SK-N-SH (cell line): Measurements from ENCODE around the gene POLD4. TPM values are rescaled to one million over a fixed set of nuclear protein-coding genes. Genes with fewer than 3 reads are reported as not detected.

Experiments used
- CTCF ChIA-PET: fragments of 300-600, 350-600 bp; formaldehyde crosslinking; extraction: SDS; loops from one replicate; lab custom pipeline; 2021; lab: Yijun Ruan, JAX
- POLR2A ChIA-PET: fragments of 350-600 bp; sonication (Branson Sonifier 250); formaldehyde crosslinking; extraction: SDS; loops from one replicate; lab custom pipeline; 2020; ENCODE audit warnings: antibody characterized with exemption, inconsistent platforms; lab: Yijun Ruan, JAX
- DNase-seq: peaks from one replicate; pipeline ENCODE4 v3.0.0; 2012
- H2AFZ ChIP-seq: fragments of 200-600 bp; sonication (generic); 2 replicates; pipeline ENCODE4 v1.8.1; 2016; ENCODE audit warnings: antibody characterized with exemption, mild to moderate bottlenecking, low read depth
- H3F3A ChIP-seq: fragments of 200-600 bp; sonication (generic); replicated peaks from 2 replicates; pipeline ENCODE3; 2016; ENCODE audit warnings: antibody characterized with exemption, mild to moderate bottlenecking; ENCODE audit not compliant: insufficient read depth
- H3K27ac ChIP-seq, 2 experiments: fragments of 200-500 bp in 1 of 2; fragments of 200-600 bp in 1 of 2; sonication (Bioruptor generic) in 1 of 2; sonication (generic), shearing (Covaris generic) in 1 of 2; 2 replicates each; pipeline versions ENCODE4 v1.5.1 to v1.6.1; 2014 to 2016; ENCODE audit warnings: low read depth in 2 of 2, inconsistent platforms in 1 of 2, low read length in 1 of 2, mild to moderate bottlenecking in 1 of 2, mixed read lengths in 1 of 2
- H3K27me3 ChIP-seq: fragments of 200-600 bp; sonication (generic), shearing (Covaris generic); 2 replicates; pipeline ENCODE4 v1.6.1; 2016; ENCODE audit warnings: mixed run types; ENCODE audit not compliant: insufficient read depth
- H3K36me3 ChIP-seq, 2 experiments: fragments of 200-500 bp in 1 of 2; fragments of 200-600 bp in 1 of 2; sonication (Bioruptor generic) in 1 of 2; sonication (generic) in 1 of 2; replicated peaks in 1 of 2; 2 replicates each; pipeline versions ENCODE3 to v1.5.1; 2014 to 2016; ENCODE audit warnings: low read length in 1 of 2, mild to moderate bottlenecking in 1 of 2; ENCODE audit not compliant: insufficient read depth in 2 of 2, control insufficient read depth in 1 of 2
- H3K4me1 ChIP-seq, 2 experiments: fragments of 200-500 bp in 1 of 2; fragments of 200-600 bp in 1 of 2; sonication (Bioruptor generic) in 1 of 2; sonication (generic), shearing (Covaris generic) in 1 of 2; 2 replicates each; pipeline versions ENCODE4 v1.5.1 to v1.6.1; 2014 to 2016; ENCODE audit warnings: low read depth in 1 of 2, low read length in 1 of 2, mixed run types in 1 of 2; ENCODE audit not compliant: insufficient read depth in 2 of 2, control insufficient read depth in 1 of 2
- H3K4me2 ChIP-seq: fragments of 200-600 bp; sonication (generic), shearing (Covaris generic); 2 replicates; pipeline ENCODE4 v1.6.1; 2017; ENCODE audit warnings: mixed run types
- H3K4me3 ChIP-seq, 2 experiments: fragments of 200-500 bp in 1 of 2; fragments of 200-600 bp in 1 of 2; sonication (Bioruptor generic) in 1 of 2; sonication (generic), shearing (Covaris generic) in 1 of 2; 2 replicates each; pipeline versions ENCODE4 v1.5.1 to v1.8.1; 2014 to 2016; ENCODE audit warnings: low read depth in 2 of 2, inconsistent platforms in 1 of 2, low read length in 1 of 2, mild to moderate bottlenecking in 1 of 2, mixed read lengths in 1 of 2, moderate library complexity in 1 of 2
- H3K79me2 ChIP-seq: fragments of 200-600 bp; sonication (generic); 2 replicates; pipeline ENCODE4 v1.8.1; 2017; ENCODE audit warnings: mild to moderate bottlenecking; ENCODE audit not compliant: insufficient read depth
- H3K9ac ChIP-seq: fragments of 200-600 bp; sonication (generic); 2 replicates; pipeline ENCODE4 v1.6.1; 2017; ENCODE audit warnings: mixed run types
- H3K9me2 ChIP-seq: fragments of 200-600 bp; sonication (generic); 2 replicates; pipeline ENCODE4 v1.6.1; 2017; ENCODE audit warnings: mixed run types
- H3K9me3 ChIP-seq: fragments of 200-600 bp; sonication (generic); 2 replicates; pipeline ENCODE4 v1.6.1; 2017; ENCODE audit warnings: mixed run types, mild to moderate bottlenecking, moderate library complexity
- H4K20me1 ChIP-seq: fragments of 200-600 bp; sonication (generic); 2 replicates; pipeline ENCODE4 v1.6.1; 2017; ENCODE audit warnings: mild to moderate bottlenecking, mixed run types; ENCODE audit not compliant: insufficient read depth
- CHD2 ChIP-seq: fragments of 150-350 bp; IDR thresholded peaks from 2 replicates; pipeline ENCODE4 v1.6.1; 2018; ENCODE audit warnings: low read length; ENCODE audit not compliant: partially characterized antibody
- CTCF ChIP-seq: fragments of 200-600 bp; sonication (generic); IDR thresholded peaks from 2 replicates; pipeline ENCODE4 v1.6.1; 2017; ENCODE audit warnings: antibody characterized with exemption, mild to moderate bottlenecking, moderate library complexity
- EP300 ChIP-seq, 2 experiments: IDR thresholded peaks; 2 replicates each; pipeline versions ENCODE4 v1.4.0 to v1.6.1; 2012; ENCODE audit warnings: borderline replicate concordance in 1 of 2, low read depth in 1 of 2, low read length in 1 of 2
- EZH2phosphoT487 ChIP-seq: fragments of 200-600 bp; sonication (generic); IDR thresholded peaks from 2 replicates; pipeline ENCODE4 v1.6.1; 2017; ENCODE audit warnings: low read depth, mixed run types, mild to moderate bottlenecking, antibody characterized with exemption, moderate library complexity, borderline replicate concordance
- FOSL2 ChIP-seq: IDR thresholded peaks from 2 replicates; pipeline ENCODE4 v1.4.0; 2012; ENCODE audit warnings: low read depth, mild to moderate bottlenecking, moderate library complexity, borderline replicate concordance
- FOXJ3 ChIP-seq: sonication (generic); formaldehyde crosslinking; IDR thresholded peaks from 2 replicates; pipeline ENCODE4 v1.5.1; 2020; ENCODE audit warnings: mild to moderate bottlenecking, missing genetic modification reagents
- FOXM1 ChIP-seq: IDR thresholded peaks from 2 replicates; pipeline ENCODE4 v1.4.0; 2012; ENCODE audit warnings: low read depth, mild to moderate bottlenecking
- GABPA ChIP-seq: IDR thresholded peaks from 2 replicates; pipeline ENCODE4 v1.4.0; 2012; ENCODE audit warnings: low read depth, mild to moderate bottlenecking
- GATA2 ChIP-seq: sonication (generic); formaldehyde crosslinking; IDR thresholded peaks from 2 replicates; pipeline ENCODE4 v1.5.0; 2020; ENCODE audit warnings: mild to moderate bottlenecking, missing genetic modification reagents
- IRF3 ChIP-seq: fragments of 150-350 bp; IDR thresholded peaks from 2 replicates; pipeline ENCODE4 v1.6.1; 2016; ENCODE audit warnings: mild to moderate bottlenecking, low read depth, low read length
- JUND ChIP-seq: IDR thresholded peaks from 2 replicates; pipeline ENCODE4 v1.4.0; 2012
- NFIC ChIP-seq: IDR thresholded peaks from 2 replicates; pipeline ENCODE4 v1.4.0; 2012; ENCODE audit warnings: borderline replicate concordance
- POLR2AphosphoS5 ChIP-seq: IDR thresholded peaks from 2 replicates; pipeline ENCODE4 v1.6.1; 2012; ENCODE audit warnings: low read depth, low read length
- RAD21 ChIP-seq: IDR thresholded peaks from 2 replicates; pipeline ENCODE4 v1.6.1; 2012; ENCODE audit warnings: mild to moderate bottlenecking, low read length
- RCOR1 ChIP-seq: fragments of 150-350 bp; IDR thresholded peaks from 2 replicates; pipeline ENCODE4 v1.6.1; 2017; ENCODE audit warnings: antibody characterized with exemption, low read length
- REST ChIP-seq: IDR thresholded peaks from 2 replicates; pipeline ENCODE4 v1.6.1; 2012; ENCODE audit warnings: mild to moderate bottlenecking, low read depth, low read length, moderate library complexity
- SIN3A ChIP-seq: IDR thresholded peaks from 2 replicates; pipeline ENCODE4 v1.6.1; 2012; ENCODE audit warnings: low read depth, mild to moderate bottlenecking, low read length, moderate library complexity, borderline replicate concordance
- SMC3 ChIP-seq: IDR thresholded peaks from 2 replicates; pipeline ENCODE4 v1.6.1; 2012; ENCODE audit warnings: low read depth, low read length, improper control_type of control experiment
- TAF1 ChIP-seq: IDR thresholded peaks from 2 replicates; pipeline ENCODE4 v1.6.1; 2012; ENCODE audit warnings: low read depth, mild to moderate bottlenecking, low read length, moderate library complexity, borderline replicate concordance
- YY1 ChIP-seq: IDR thresholded peaks from 2 replicates; pipeline ENCODE4 v1.4.0; 2012; ENCODE audit warnings: low read depth, mild to moderate bottlenecking
- ZBTB33 ChIP-seq: IDR thresholded peaks from 2 replicates; pipeline ENCODE4 v1.4.0; 2012; ENCODE audit warnings: low read depth, borderline replicate concordance
- WGBS: methylation state at CpG from one replicate; pipeline ENCODE4 v1.1.6; 2017; ENCODE audit warnings: low lambda C conversion rate; 5-methylcytosine and 5-hydroxymethylcytosine counted together
- polyA plus RNA-seq, 3 experiments: library from polyadenylated mRNA; depleted of rRNA; stranded (reverse); fragments of >200 nt; gene quantifications; 2 replicates each; pipeline ENCODE4 v1.2.3, GENCODE V29; 2012

Gene POLD4
- polyA plus RNA-seq, 1 of the 3 experiments (the other 2 are of a cell fraction), result 80.4 TPM

GRCh38 chr11:67317205-67317887 lies 36.0 kb downstream of the POLD4 start (continued):
- TF ChIP-seq POLR2AphosphoS5 (peak; percentile 63; the same call in 1 of the 2 replicates), TAF1 (no peak; the same call in none of the 2 replicates), RAD21 (peak; percentile 92), REST (no peak), IRF3 (no peak), YY1 (no peak)
- TF ChIP-seq, all 33 proteins: peak for 11

- peaks cover 23% of the 10 kb centered on the region for H3F3A ChIP-seq
- ChIA-PET POLR2A (interaction anchor here (1.4 to 4.3 kb wide), 5 partner anchors 14 to 77 kb away, joined by 5 to 19 read pairs (median 6); partner anchors contain the start of genes ANKRD13D, GRK2 and SSH3), CTCF (interaction anchor here (0.7 to 12.0 kb wide), 51 partner anchors 8 to 472 kb away, joined by 3 to 274 read pairs (median 5); partner anchors contain the start of genes ANKRD13D, GRK2, POLD4 and PPP1CA)
- 0 out of 2 replicates have a peak, but pooled peaks cover 4% of the 10 kb centered on the region for H3K79me2 ChIP-seq
- H3K4me2 ChIP-seq, result peak overlapping the region; percentile 94
- no peaks in the 10 kb centered on the region for H3K36me3 ChIP-seq
- no peaks in the 10 kb centered on the region for H3K27me3 ChIP-seq
- WGBS, result under 1% methylated on average over 10 of the region's 10 CpGs
- DNase-seq, result no peak
- peak overlapping the region; percentile 83 to 85 for H3K4me3 ChIP-seq
- no peaks in the 10 kb centered on the region for H4K20me1 ChIP-seq
- H3K9ac ChIP-seq, result peak overlapping the region; percentile 77
- H3K9me2 ChIP-seq, result no peaks in the 10 kb centered on the region
- peak overlapping the region; percentile 84 to 95 for H3K27ac ChIP-seq
- H3K4me1 ChIP-seq, result peaks cover 4 to 21% of the 10 kb centered on the region in 2 experiments; a peak in 1 of 4 replicates
- peak overlapping the region; percentile 91 for H2AFZ ChIP-seq
- H3K9me3 ChIP-seq, result no peaks in the 10 kb centered on the region
- TF ChIP-seq EZH2phosphoT487 (no peak), FOXJ3 (CRISPR knock-in tag) (no peak), CTCF (no peak), FOXM1 (no peak), GATA2 (CRISPR knock-in tag) (no peak), POLR2AphosphoS5 (no peak), CHD2 (no peak), FOSL2 (no peak), SIN3A (no peak), TAF1 (no peak), EP300 (IDR thresholded peaks at IDR 0.05; ENCODE audit: borderline replicate concordance in 1 of 2, low read depth in 1 of 2, low read length in 1 of 2) (no peak), NFIC (no peak), JUND (no peak), YY1 (no peak), ZBTB33 (no peak), RCOR1 (no peak), GABPA (no peak), SMC3 (no peak)
Observed at GRCh38 chr11:67316882-67317204, 36.5 kb downstream of the POLD4 start.
